OCI-LY1 (cell line): ENCODE data around the gene CTNNBL1.

Experiments
- EZH2 ChIP-seq: fragments of 200-600 bp; sonication (generic), shearing (Covaris generic); IDR thresholded peaks from 2 replicates; pipeline ENCODE4 v1.8.0; 2017; ENCODE audit warnings: borderline replicate concordance, mixed run types, mild to moderate bottlenecking, antibody characterized with exemption, low read length, moderate library complexity, mixed read lengths
- TF ChIP-seq, protein P1 (sequence below): fragments of 200-600 bp; sonication (generic), shearing (Covaris generic); IDR thresholded peaks from 2 replicates; pipeline ENCODE4 v1.5.1; 2017; ENCODE audit warnings: mild to moderate bottlenecking, antibody characterized with exemption, low read length, moderate library complexity, mixed read lengths

GRCh38 chr20:37742131-37742530 lies 48.3 kb downstream of the CTNNBL1 start:
- TF ChIP-seq, protein P1, sequence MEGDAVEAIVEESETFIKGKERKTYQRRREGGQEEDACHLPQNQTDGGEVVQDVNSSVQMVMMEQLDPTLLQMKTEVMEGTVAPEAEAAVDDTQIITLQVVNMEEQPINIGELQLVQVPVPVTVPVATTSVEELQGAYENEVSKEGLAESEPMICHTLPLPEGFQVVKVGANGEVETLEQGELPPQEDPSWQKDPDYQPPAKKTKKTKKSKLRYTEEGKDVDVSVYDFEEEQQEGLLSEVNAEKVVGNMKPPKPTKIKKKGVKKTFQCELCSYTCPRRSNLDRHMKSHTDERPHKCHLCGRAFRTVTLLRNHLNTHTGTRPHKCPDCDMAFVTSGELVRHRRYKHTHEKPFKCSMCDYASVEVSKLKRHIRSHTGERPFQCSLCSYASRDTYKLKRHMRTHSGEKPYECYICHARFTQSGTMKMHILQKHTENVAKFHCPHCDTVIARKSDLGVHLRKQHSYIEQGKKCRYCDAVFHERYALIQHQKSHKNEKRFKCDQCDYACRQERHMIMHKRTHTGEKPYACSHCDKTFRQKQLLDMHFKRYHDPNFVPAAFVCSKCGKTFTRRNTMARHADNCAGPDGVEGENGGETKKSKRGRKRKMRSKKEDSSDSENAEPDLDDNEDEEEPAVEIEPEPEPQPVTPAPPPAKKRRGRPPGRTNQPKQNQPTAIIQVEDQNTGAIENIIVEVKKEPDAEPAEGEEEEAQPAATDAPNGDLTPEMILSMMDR, result no peak
- TF ChIP-seq EZH2, result no peak
